Progenitor cell of endocrine pancreas (in vitro differentiated cells): Measurements from ENCODE around the gene HTR2B. TPM values are rescaled to one million over a fixed set of nuclear protein-coding genes. Genes with fewer than 3 reads are reported as not detected.

Experiments
- DNase-seq: peaks from one replicate; pipeline ENCODE4 v3.0.0; 2021; ENCODE audit warnings: low spot score; ENCODE audit not compliant: unreplicated experiment
- H3K27ac Mint-ChIP-seq: 2 replicates; pipeline ENCODE4 v1.8.0; 2021; ENCODE audit warnings: mild to moderate bottlenecking, moderate library complexity, mixed read lengths
- H3K27me3 Mint-ChIP-seq: 2 replicates; pipeline ENCODE4 v1.8.0; 2021; ENCODE audit warnings: mixed read lengths
- H3K36me3 Mint-ChIP-seq: 2 replicates; pipeline ENCODE4 v1.8.0; 2022; ENCODE audit warnings: mixed read lengths; ENCODE audit not compliant: insufficient read depth
- H3K4me1 Mint-ChIP-seq: 2 replicates; pipeline ENCODE4 v1.8.0; 2021; ENCODE audit warnings: low read depth, mixed read lengths
- H3K4me3 Mint-ChIP-seq: 2 replicates; pipeline ENCODE4 v1.8.0; 2021; ENCODE audit warnings: low read depth, mild to moderate bottlenecking, moderate library complexity, mixed read lengths
- H3K9me3 Mint-ChIP-seq: 2 replicates; pipeline ENCODE4 v1.8.0; 2021; ENCODE audit warnings: low read depth, mixed read lengths
- CTCF ChIP-seq: fragments of 200-600 bp; sonication (generic); IDR thresholded peaks from one replicate; pipeline ENCODE4 v1.5.0; 2021; ENCODE audit warnings: antibody characterized with exemption, mild to moderate bottlenecking; ENCODE audit not compliant: unreplicated experiment
- total RNA-seq: library from RNA; stranded (reverse); gene quantifications from 2 replicates; pipeline ENCODE4 v1.2.1, GENCODE V29; 2021

HTR2B gene
- total RNA-seq, 1 donor from 2014 or later = not detected

GRCh38 chr2:231168460-231169139, 43.8 kb upstream of the HTR2B start:
- no peak for TF ChIP-seq CTCF
- no peak for DNase-seq
- Mint-ChIP-seq H3K27ac (no peak overlapping the region), H3K4me1 (no peaks in the 10 kb centered on the region), H3K4me3 (no peak overlapping the region), H3K36me3 (peaks cover 39% of the 10 kb centered on the region), H3K27me3 (no peaks in the 10 kb centered on the region), H3K9me3 (no peaks in the 10 kb centered on the region)

GRCh38 chr2:231167745-231168459, 43.1 kb upstream of the HTR2B start:
- Mint-ChIP-seq H3K27ac (no peak overlapping the region), H3K27me3 (no peaks in the 10 kb centered on the region)

GRCh38 chr2:231163414-231164095, 38.7 kb upstream of the HTR2B start:
- no peak overlapping the region for H3K4me3 Mint-ChIP-seq
- H3K36me3 Mint-ChIP-seq = peaks cover 30% of the 10 kb centered on the region
- no peaks in the 10 kb centered on the region for H3K4me1 Mint-ChIP-seq
- DNase-seq = no peak
- no peaks in the 10 kb centered on the region for H3K9me3 Mint-ChIP-seq
- H3K27ac Mint-ChIP-seq = no peak overlapping the region
- TF ChIP-seq CTCF = no peak
- no peaks in the 10 kb centered on the region for H3K27me3 Mint-ChIP-seq

More at GRCh38 chr2:231167745-231168459, 43.1 kb upstream of the HTR2B start:
- Mint-ChIP-seq H3K4me1 (no peaks in the 10 kb centered on the region), H3K36me3 (peaks cover 39% of the 10 kb centered on the region), H3K4me3 (no peak overlapping the region), H3K9me3 (no peaks in the 10 kb centered on the region)
- no peak for TF ChIP-seq CTCF
- no peak for DNase-seq

- no peak for TF ChIP-seq CTCF
- no peaks in the 10 kb centered on the region for H3K27me3 Mint-ChIP-seq
- H3K36me3 Mint-ChIP-seq = peaks cover 29% of the 10 kb centered on the region
- no peaks in the 10 kb centered on the region for H3K9me3 Mint-ChIP-seq
- no peak for DNase-seq
- no peak overlapping the region for H3K27ac Mint-ChIP-seq
- no peaks in the 10 kb centered on the region for H3K4me1 Mint-ChIP-seq
- H3K4me3 Mint-ChIP-seq = no peak overlapping the region
These were observed 38.2 kb upstream of the HTR2B start for GRCh38 chr2:231163011-231163410.

- no peak for TF ChIP-seq CTCF
- Mint-ChIP-seq H3K4me1 (no peaks in the 10 kb centered on the region), H3K9me3 (no peaks in the 10 kb centered on the region), H3K4me3 (no peak overlapping the region), H3K27me3 (no peaks in the 10 kb centered on the region), H3K27ac (no peak overlapping the region), H3K36me3 (peaks cover 23% of the 10 kb centered on the region)
- no peak for DNase-seq
These were observed 37.1 kb upstream of the HTR2B start for GRCh38 chr2:231161877-231162329.
